HG02642 (cell line): ENCODE data around the gene TRIP4.
"Not testable (repeated sequence)": the region's sequence is repeated elsewhere in the genome, so short reads cannot be mapped to it uniquely, and the experiment has no call there.

Experiments
- ATAC-seq: cut with Tn5 transposase; IDR thresholded peaks from one replicate; pipeline ENCODE4 v1.9.1; 2021; ENCODE audit warnings: mild to moderate bottlenecking; ENCODE audit not compliant: unreplicated experiment, poor library complexity

The TRIP4 gene

DNA sequence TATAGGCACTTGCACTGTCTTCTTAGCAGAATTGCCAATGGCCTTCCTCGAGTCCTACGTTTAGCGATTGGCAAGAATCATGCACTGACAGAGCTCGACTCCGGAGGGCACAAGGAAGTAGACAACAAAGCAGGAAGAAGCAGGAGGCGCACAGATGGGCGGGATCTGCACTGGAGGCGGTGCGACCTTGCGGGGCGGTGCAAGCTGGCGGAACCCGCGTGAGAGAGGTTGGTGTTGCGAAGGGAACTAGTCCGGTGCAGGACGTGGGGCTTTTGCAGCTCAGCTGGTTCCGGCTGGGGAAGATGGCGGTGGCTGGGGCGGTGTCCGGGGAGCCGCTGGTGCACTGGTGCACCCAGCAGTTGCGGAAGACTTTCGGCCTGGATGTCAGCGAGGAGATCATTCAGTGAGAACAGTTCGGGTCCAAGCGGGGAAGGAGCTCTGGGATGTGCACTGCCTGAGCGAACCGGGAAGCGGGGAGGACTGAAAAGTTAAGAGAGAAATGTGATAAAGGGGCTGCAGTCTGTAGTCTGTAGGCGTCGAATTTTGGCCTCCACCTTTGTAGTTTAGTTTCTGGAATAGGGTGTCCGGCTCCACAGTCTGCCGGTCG, at the start of gene TRIP4:
Gene TRIP4, plus strand, starts transcription at position 275 of the 607 bp plus-strand sequence. Its CDS starts 28 bp downstream, at position 303.
- ATAC-seq = peak; percentile 97

DNA sequence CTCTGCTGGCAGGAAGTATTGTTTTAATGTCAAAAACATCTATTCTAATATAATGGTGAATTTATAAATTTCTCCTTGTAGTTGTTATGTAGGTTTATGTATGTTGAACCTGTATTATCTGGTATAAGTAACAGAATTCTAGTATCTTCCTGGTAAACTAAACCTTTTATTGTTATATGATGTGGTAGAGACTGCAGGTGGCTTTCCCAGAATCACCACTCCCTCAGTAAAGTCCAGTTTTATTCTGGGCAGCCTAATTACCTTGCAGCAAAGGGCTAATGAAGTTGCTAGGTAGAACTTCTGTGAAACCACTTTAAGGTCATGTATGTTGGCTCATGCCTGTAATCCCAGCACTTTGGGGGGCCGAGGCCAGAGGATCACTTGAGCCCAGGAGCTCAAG, 47.3 kb upstream of the TRIP4 start:
- no peak for ATAC-seq

DNA sequence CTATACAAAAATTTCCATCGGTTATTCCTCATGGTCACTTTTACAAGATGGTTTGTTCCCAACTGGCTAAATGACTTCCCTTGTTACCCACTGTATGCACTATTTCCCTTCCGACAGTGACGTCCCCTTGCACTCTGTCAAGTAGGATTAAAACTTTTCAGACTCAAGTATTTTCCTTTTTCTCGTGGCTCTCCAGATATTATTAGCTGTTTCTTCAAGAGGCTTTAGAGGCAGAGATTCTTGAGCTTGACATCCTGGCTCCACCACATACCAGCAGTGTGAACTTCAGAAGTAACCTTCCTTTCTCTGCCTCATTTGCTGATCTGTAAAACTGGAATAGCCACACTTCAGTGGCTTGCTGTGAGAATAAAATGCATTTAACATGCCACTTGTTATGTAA, 45.7 kb upstream of the TRIP4 start:
- no peak for ATAC-seq

DNA sequence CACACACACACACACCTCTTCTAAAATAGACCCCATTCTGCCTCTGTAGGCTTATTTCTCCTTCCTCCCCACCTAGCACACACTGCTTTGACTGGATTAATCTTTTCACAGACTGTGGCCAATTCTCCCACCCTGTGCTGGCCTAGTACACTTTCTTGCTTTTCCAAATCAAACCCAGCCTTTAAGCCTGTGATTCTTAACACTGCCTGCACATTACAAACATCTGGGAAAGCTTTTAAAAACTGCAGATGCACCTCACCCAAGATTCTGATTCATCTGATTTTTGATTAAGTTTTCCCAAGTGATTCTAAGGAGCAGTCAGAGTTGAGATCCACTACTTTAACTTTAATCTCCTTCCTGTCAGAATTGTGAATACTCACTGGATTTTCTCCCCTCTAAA, 44.4 kb upstream of the TRIP4 start:
- ATAC-seq = no peak

DNA sequence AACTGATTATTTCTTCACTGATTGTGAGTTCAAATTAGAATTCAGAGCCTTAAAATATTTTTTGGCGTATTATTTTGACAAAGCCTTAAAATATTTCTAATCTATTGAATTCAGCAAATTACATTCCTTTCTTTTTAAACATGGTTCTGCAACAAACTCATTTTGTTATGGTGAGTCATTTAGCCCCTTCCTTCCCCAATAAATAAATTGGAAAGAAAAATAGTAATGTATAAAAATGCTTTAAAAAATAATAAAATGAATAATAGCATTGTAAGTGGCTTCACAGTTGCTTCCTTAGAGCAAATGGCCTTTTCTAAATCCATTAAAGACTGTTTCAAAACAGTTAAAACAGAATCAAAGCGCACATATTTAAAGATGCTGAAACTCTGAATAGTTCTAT, 43.8 kb upstream of the TRIP4 start:
- no peak for ATAC-seq

DNA sequence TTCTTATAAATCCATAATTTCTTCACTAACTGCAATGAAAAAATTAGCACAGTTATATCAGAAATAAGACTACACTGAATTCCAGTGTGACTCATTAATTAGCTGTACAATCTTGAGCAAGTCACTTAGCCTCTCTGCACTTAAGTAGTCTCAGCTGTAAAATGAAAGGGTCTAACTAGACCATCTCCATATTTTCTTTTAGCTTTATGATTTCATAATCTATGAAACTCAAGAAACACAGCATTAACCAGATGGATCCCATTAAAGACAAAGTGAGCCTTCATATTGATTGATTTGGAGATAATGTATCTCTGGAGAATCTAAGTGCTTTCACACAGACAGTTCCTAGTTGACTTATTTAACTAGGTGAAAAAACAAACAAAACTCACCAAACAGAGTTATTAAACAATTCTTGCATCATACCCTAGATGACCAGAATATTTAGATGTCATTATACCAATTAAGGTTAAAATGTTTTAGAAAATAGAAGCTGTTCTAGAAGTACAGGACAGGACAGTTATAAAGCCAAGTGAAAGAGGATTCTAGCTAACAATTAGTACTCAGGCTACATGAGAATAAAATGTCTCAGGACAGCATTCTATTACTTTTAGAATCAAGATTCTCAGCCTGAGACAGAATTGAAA, 42.9 kb upstream of the TRIP4 start:
- ATAC-seq = no peak

DNA sequence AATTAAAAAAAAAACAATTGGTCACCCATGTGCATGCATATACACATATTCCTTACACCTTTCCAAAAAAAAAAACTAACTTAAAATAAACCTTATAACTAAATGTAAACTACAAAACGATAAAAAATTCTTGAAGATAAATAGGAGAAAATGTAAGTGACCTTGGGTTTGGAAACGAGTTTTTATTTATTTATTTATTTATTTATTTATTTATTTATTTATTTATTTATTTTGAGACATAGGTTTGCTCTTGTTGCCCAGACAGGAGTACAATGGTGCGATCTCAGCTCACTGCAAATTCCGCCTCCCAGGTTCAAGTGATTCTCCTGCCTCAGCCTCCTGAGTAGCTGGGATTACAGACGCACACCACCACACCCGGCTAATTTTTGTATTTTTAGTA, 41.4 kb upstream of the TRIP4 start:
- ATAC-seq = not testable (repeated sequence)

DNA sequence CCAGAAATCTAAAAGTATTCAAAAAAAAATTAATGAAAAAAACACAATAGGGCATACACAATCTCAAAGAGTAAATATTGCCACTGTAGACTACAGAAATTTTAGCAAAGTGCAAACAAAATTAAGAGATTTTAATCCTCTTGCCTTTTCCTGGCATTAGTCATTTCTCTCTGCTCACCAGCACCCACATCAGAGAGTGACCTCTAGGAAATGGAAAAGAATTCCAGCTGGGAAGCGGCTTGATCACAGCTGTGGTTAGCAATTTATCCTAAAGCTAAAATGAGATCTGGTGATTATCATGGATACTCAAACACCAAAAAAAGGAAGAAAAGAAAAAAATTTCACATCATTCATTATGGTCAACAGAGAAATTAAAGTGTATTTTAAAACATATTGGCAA, 39.2 kb upstream of the TRIP4 start:
- ATAC-seq = no peak

DNA sequence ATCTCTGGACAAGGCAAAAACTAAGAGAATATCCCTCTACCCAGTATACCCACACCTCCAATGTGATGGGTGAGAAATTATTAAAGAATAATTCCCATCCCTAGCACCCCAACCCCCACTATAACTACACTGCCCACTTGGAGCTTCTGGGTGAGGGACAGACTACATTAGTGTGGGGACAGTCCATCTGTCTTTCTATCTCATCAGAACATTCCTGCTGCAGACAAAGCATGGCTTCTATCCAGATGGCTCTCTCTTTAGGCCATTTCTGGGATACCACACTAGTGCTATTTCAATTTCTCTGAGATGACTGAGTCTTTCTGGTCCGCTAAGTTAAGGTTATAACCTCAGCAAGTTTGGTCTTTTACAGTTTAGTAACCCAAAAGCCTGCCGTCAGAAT, 38.3 kb upstream of the TRIP4 start:
- ATAC-seq = no peak

DNA sequence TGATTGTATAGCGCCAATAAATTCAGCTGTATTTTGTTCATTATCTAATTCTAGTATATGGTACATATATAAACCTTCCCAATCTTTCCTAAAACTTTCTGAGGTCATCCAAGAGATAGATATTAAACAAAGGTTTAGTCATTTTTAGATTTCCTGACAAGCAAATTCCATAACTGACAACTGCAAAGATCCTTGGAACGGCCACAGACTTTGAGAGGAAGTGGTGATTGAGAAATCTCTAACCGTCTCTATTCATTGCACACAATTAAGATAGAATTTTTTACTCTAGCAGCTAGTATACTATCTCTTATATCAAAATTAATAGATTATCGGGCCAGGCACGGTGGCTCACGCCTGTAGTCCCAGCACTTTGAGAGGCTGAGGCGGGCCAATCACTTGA, 36.4 kb upstream of the TRIP4 start:
- ATAC-seq = no peak

DNA sequence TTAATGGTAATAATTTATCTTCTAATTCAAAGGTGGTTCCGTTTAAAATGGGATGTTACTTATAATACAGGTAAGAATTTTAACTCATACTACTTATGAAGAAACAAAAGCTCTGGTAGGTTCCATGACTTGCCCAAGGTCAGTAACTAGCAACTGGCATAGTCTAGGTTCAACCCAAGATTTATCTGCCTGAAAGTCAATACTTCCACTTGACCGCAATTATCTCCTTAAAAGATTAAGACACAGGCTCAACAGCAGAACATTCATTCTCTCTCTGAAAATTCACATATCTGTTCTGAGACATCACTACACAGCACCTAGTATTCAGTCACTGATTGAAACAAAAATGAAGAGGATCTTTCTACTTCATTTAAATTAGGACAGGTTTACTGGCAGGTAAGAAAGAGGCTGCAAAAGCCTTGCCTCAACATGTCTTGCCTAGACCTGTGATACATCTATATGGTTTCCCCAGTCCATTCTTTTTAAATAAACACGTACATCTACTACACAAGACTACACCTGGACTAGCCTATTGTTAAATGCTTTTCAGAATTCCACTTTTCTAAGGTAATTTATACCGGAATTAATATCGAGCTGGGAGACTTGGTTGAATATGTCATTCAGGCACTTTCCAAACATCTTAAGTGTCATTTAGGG, 32.8 kb upstream of the TRIP4 start:
- ATAC-seq = no peak

DNA sequence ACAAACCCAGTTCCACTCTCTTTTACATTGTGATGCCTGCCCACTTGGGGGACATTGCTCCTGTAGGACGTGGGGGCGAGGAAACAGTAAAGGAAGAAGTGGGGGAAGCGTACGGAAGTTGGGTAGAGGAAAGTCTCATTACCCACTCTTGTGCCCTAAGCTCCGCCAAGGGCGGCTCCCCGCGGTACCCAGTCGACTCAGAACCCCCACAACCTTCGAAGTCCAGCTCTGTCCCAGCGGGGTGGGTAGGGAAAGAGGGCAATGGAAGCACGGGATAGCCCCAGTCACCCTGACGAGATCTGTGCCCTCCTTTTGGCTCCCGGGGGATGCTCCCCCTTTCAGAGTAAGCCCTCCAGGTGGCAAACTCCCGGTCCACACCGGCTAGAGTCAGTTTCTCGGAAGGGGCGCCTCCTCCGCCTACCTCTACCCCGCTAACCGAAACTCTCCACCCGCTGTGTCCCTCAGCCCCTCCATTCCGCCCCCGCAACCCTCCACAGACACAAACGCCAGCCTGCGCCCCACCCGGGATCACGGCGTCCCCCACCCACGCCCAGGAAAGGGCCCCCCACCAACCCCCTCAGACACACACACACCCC, 32.2 kb upstream of the TRIP4 start:
- ATAC-seq = peak; percentile 23

DNA sequence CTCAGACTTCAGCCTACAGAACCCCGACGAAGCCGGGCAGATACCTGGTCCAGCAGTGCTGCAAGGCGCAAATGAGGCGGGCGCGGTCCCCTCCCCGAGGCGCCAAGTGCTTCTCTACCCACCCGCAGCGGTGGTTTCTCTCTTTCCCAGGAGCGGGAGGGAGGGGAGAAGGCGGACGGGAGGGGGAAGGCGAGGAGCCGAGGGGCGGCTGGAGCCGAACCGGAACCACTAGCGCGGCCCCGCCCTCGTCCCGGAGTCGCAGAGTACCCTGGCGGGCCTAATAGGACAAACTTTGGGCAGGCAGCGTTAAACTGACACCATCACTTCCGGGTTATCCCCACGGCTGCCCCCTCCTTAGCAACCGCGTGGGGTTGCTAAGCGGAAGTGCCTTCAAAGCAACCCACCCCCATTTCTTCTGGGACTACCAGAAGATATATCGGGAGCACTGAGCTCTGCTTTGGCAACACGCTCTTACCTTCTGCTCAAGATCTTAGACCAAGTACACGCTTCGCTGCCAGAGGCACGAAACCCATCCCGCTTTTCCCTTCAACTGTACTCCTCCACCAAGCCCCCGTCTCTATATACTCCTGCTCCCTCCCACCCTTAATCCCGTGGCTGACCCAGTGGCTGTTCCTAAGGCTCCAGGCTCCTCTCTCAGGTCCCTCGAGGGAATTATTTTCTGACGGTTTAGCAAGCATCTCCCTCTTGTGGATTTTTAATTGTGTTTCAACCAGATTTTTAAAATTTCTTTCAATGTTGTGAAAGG, 31.5 kb upstream of the TRIP4 start, which contains the start of gene CSNK1G1:
Gene CSNK1G1, minus strand, starts transcription at position 230 of the 766 bp plus-strand sequence. CDS start 55,674 bp downstream, outside the sequence.
- peak; percentile 98 for ATAC-seq

DNA sequence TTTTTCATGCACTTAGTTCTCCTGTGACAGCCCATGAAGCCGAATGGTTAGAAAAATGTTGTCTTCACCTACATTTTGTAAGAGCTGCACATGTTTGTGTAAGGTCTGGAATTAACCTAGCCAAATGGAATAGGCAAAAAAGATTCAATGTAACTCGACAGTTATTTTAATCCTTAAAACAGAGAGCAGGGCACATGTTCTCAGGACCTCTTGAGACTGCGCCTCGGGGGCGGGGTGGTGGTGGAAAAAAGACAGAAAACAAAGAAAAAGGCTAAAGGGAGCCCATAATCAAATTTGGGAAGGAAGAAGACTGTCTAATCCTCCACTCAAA, 31.0 kb upstream of the TRIP4 start:
- ATAC-seq = no peak

DNA sequence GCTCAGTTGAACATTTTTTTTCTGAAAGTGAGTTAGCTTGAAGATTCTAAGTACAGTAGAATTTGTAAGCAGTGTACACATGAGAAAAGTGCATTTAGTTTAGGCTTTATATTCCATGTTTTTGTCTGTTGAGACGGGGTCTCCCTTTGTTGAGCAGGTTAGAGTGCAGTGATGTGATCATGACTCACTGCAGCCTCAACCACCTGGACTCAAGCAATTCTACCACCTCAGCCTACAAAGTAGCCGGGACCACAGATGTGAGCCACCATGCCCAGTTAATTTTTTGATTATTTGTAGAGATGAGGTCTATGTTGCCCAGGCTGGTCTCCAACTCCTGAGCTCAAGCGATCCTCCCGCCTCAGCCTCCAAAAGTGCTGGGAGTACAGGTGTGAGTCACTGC, 26.4 kb upstream of the TRIP4 start:
- no peak for ATAC-seq

DNA sequence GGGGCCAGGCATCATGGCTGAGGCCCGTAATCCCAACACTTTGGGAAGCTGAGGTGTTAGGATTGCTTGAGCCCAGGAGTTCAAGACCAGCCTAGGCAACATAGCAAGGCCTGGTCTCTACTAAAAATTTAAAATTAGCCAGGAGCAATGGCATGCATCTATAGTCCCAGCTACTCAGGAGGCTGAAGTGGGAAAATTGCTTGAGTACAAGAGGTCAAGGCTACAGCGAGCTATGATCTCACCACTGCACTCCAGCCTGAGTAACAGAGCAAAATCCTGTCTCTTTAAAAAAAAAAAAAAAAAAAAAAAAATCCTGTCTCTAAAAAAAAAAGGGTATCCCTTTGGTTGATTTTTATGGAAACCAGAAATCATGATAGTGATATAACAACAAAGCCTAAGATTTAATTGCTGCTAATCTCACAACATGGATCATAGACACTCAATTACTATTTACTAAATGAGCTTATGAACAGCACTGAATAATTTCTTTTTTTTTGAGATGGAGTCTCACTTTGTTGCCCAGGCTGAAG, 18.5 kb upstream of the TRIP4 start:
- ATAC-seq = no peak

DNA sequence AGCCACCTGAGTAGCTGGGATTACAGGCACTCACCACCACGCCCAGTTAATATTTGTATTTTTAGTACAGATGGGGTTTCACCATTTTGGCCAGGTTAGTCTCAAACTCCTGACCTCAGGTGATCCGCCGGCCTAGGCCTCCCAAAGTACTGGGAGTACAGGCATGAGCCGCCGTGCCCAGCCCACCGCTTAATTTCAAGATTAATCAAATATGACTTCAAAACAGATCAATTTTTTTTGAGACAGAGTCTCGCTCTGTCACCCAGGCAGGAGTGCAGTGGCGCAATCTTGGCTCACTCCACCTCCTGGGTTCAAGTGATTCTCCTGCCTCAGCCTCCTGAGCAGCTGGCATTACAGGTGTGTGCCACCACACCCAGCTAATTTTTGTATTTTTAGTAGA, 16.3 kb upstream of the TRIP4 start:
- not testable (repeated sequence) for ATAC-seq

DNA sequence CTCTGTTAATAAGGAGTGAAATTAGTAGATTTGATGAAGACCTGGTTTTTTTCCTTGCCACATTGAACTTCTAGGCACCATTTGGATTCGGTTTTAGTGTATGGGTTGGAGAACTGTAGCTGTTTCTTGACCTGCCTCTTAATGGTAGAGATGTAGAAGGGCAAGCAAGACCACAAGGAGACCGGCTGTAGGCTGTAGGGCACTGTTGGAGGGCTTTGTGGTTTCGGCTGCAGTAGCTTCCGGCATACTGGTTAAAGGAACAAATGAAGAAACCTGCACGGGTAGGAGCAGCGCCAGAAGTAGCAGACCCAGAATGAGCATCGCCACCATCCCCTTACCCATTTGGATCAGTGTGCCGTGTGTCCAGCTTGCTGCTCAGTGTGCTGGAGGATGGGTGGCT, 14.3 kb upstream of the TRIP4 start:
- ATAC-seq = no peak

DNA sequence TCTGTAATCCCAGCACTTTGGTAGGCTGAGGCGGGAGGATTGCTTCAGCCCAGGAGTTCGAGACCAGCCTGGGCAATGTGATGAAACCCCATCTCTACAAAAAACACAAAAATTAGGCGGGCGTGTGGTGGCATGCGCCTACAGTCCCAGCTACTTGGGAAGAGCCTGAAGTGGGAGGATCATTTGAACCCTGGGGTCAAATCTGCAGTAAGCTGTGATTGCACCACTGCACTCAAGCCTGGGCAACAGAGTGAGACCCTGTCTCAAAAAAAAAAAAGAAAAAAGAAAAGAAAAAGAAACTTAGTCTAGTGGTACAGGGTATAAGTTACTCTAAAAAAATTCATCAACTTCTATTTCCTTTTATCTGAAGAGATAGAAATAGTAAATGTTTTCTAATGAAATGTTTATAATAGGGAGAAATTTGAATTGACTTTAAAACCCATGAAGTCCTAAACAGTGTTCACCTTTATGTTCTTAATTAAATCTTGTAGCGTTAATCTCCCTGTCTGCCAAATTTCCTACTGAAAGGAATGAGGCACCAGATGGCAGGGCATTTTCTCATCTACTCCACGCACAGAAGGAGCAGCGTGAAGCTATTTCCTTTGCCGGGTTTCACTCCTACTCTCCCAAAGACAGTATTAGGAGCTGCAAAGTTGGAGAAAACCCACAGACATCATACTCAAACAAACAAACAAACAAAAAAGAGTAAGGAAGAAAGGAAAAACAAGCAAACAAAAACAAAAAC, 8.2 kb upstream of the TRIP4 start:
- ATAC-seq = no peak
